ENCODE results near the gene MTREX.

The MTREX gene

DNA sequence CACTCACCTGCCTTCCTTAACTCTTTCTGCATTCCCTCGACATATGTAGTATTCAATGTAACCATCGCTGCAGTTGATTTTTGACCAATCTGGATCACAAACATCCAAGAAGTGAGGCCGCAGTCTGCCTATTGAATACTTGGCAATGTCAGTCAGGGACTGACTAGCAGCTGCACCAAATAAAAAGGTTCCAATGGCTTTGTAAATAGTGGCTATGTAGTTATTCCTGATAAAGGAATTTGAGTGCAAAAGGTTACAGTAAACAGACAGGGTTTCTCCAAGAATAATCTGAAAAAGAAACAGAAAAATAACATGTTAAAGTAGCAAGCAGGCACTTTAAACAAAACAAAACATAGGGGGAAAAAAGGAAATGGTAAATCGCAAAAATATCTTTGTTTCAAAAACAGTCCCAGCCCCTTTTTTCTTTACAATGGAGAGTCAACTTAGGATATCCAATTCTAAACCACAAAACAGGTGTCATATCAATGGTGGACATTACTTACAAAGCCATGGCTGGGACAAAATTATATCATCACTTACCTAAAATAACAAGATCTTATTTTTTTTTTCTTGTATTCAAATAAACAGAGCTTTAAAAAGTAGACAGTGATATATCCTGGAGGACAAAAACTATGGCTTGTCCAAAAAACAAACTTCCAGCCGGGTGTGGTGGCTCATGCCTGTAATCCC lies 160.2 kb downstream of the MTREX start:
- no peak overlapping the region for H3K4me3 ChIP-seq (ENCODE audit: control insufficient read depth, low read depth, low read length)
- no peak for DNase-seq (ENCODE audit: low read depth)
- TF ChIP-seq, protein P1, sequence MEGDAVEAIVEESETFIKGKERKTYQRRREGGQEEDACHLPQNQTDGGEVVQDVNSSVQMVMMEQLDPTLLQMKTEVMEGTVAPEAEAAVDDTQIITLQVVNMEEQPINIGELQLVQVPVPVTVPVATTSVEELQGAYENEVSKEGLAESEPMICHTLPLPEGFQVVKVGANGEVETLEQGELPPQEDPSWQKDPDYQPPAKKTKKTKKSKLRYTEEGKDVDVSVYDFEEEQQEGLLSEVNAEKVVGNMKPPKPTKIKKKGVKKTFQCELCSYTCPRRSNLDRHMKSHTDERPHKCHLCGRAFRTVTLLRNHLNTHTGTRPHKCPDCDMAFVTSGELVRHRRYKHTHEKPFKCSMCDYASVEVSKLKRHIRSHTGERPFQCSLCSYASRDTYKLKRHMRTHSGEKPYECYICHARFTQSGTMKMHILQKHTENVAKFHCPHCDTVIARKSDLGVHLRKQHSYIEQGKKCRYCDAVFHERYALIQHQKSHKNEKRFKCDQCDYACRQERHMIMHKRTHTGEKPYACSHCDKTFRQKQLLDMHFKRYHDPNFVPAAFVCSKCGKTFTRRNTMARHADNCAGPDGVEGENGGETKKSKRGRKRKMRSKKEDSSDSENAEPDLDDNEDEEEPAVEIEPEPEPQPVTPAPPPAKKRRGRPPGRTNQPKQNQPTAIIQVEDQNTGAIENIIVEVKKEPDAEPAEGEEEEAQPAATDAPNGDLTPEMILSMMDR (conservative IDR thresholded peaks at IDR 0.05; ENCODE audit: control insufficient read depth, insufficient read depth, low read depth, low read length): no peak

- no peak overlapping the region for H3K4me3 ChIP-seq (ENCODE audit: control insufficient read depth, low read depth, low read length)
- TF ChIP-seq, protein P1 (conservative IDR thresholded peaks at IDR 0.05; ENCODE audit: control insufficient read depth, insufficient read depth, low read depth, low read length): no peak
- no peak for DNase-seq (ENCODE audit: low read depth)
Measured at GRCh38 chr5:55469839-55470238, 162.1 kb downstream of the MTREX start.

- no peak for DNase-seq (ENCODE audit: low read depth)
- no peak overlapping the region for H3K4me3 ChIP-seq (ENCODE audit: control insufficient read depth, low read depth, low read length)
- TF ChIP-seq, protein P1 (conservative IDR thresholded peaks at IDR 0.05; ENCODE audit: control insufficient read depth, insufficient read depth, low read depth, low read length): no peak
Measured at GRCh38 chr5:55470282-55470681, 162.5 kb downstream of the MTREX start.

DNA sequence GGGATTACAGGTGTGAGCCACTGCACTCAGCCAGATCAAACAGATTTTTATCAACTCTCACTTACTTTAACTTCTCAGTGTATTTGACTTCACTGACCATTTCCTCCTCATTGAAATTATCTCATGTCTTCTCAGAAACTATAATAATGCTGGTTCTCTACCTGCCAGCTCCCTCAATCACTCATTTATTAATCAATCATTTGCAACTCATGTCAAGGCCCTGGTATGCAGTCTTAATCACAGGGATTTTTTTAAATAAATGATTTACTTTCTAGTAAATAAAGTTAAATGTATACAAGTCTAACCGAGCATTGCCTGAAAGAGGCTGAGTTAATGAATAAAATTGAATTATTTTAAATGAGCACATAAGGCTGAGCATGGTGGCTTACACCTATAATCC lies 163.7 kb downstream of the MTREX start:
- no peak for DNase-seq (ENCODE audit: low read depth)
- TF ChIP-seq, protein P1 (conservative IDR thresholded peaks at IDR 0.05; ENCODE audit: control insufficient read depth, insufficient read depth, low read depth, low read length): no peak
- H3K4me3 ChIP-seq (ENCODE audit: control insufficient read depth, low read depth, low read length): no peak overlapping the region

- TF ChIP-seq, protein P1 (conservative IDR thresholded peaks at IDR 0.05; ENCODE audit: control insufficient read depth, insufficient read depth, low read depth, low read length): no peak
- no peak for DNase-seq (ENCODE audit: low read depth)
- H3K4me3 ChIP-seq (ENCODE audit: control insufficient read depth, low read depth, low read length): no peak overlapping the region
Measured at GRCh38 chr5:55472642-55473041, 164.9 kb downstream of the MTREX start.

Measured in fibroblast of mammary gland (primary cell).